Prostate gland (tissue), 2 donors: ENCODE measurements around the gene LURAP1L. TPM values are rescaled to one million over a fixed set of nuclear protein-coding genes. Genes with fewer than 3 reads are reported as not detected.

Experiments
- DNase-seq: peaks from one replicate; pipeline ENCODE4 v3.0.0-alpha.2; 2019; ENCODE audit warnings: low spot score
- H3K27ac ChIP-seq, 2 donors: fragments of 200-600 bp; sonication (generic); 2 replicates each; pipeline ENCODE4 v1.5.1; 2017 to 2019
- H3K27me3 ChIP-seq: fragments of 200-600 bp; sonication (generic); replicated peaks from 2 replicates; pipeline ENCODE4 v1.5.1; 2019; ENCODE audit not compliant: insufficient read depth
- H3K36me3 ChIP-seq, 2 donors: fragments of 200-600 bp; sonication (generic); 1 replicate in 1 of 2; 2 replicates in 1 of 2; pipeline versions ENCODE4 v1.5.1 to v1.8.1; 2017 to 2019
- H3K4me1 ChIP-seq: fragments of 200-600 bp; sonication (generic); replicated peaks from 2 replicates; pipeline ENCODE4 v1.5.1; 2019
- H3K4me3 ChIP-seq, 2 donors: fragments of 200-600 bp; sonication (generic); 2 replicates each; pipeline ENCODE4 v1.5.1; 2017 to 2019
- H3K9me3 ChIP-seq: fragments of 200-600 bp; sonication (generic); 2 replicates; pipeline ENCODE4 v1.5.1; 2017
- CTCF ChIP-seq, 4 experiments: fragments of 200-600 bp in 2 of 4; fragments of 450-650 bp in 2 of 4; sonication (generic) in 2 of 4; IDR thresholded peaks; 1 replicate in 3 of 4; 2 replicates in 1 of 4; pipeline ENCODE4 v1.5.1; 2016 to 2019; ENCODE audit warnings: antibody characterized with exemption in 4 of 4, mild to moderate bottlenecking in 2 of 4, moderate library complexity in 2 of 4
- POLR2A ChIP-seq: fragments of 450-650 bp; IDR thresholded peaks from one replicate; pipeline ENCODE4 v1.6.1; 2016; ENCODE audit warnings: antibody characterized with exemption, mild to moderate bottlenecking
- POLR2AphosphoS5 ChIP-seq: sonication (generic); formaldehyde crosslinking; IDR thresholded peaks from one replicate; pipeline ENCODE4 v1.6.1; 2017; ENCODE audit warnings: antibody characterized with exemption
- WGBS: methylation state at CpG from one replicate; pipeline ENCODE4 v1.1.5; 2018; 5-methylcytosine and 5-hydroxymethylcytosine counted together
- intact Hi-C: fragments of 100-400 bp; cut with DNase I; formaldehyde crosslinking; loops from one replicate; pipeline ENCODE4 v1.14.2; 2022
- total RNA-seq, 2 donors: library from RNA; depleted of rRNA; stranded (reverse); fragments of >200 nt; gene quantifications; one replicate each; pipeline ENCODE4 v1.1.0, GENCODE V29; 2016

Gene LURAP1L
- total RNA-seq, 2 donors from 2014 or later: 2.7 to 8.8 TPM

GRCh38 chr9:12826924-12827565, 52.2 kb downstream of the LURAP1L start:
- H3K36me3 ChIP-seq: no peaks in the 10 kb centered on the region
- intact Hi-C loops: no loop called here
- 37% methylated on average over 3 of the region's 3 CpGs for WGBS
- H3K4me1 ChIP-seq: no peaks in the 10 kb centered on the region
- no peaks in the 10 kb centered on the region for H3K9me3 ChIP-seq
- no peaks in the 10 kb centered on the region for H3K27me3 ChIP-seq
- DNase-seq: no peak
- TF ChIP-seq POLR2A: no peak
- TF ChIP-seq POLR2AphosphoS5: no peak
- TF ChIP-seq CTCF (IDR thresholded peaks at IDR 0.05): no peak
- H3K4me3 ChIP-seq: no peak overlapping the region
- H3K27ac ChIP-seq: no peak overlapping the region

- H3K27me3 ChIP-seq: no peaks in the 10 kb centered on the region
- WGBS: 76% methylated on average over 1 of the region's 1 CpG
- DNase-seq: no peak
- no peak for TF ChIP-seq POLR2AphosphoS5
- TF ChIP-seq CTCF (IDR thresholded peaks at IDR 0.05): no peak
- no peak for TF ChIP-seq POLR2A
- H3K4me1 ChIP-seq: no peaks in the 10 kb centered on the region
- H3K4me3 ChIP-seq: no peak overlapping the region
- no peaks in the 10 kb centered on the region for H3K36me3 ChIP-seq
- no peak overlapping the region for H3K27ac ChIP-seq
- intact Hi-C loops: no loop called here
- H3K9me3 ChIP-seq: no peaks in the 10 kb centered on the region
These were observed 58.9 kb downstream of the LURAP1L start for GRCh38 chr9:12833701-12834100.

GRCh38 chr9:12838546-12838945, 63.7 kb downstream of the LURAP1L start:
- Histone ChIP-seq H3K4me3 (no peak overlapping the region), H3K27ac (no peak overlapping the region), H3K27me3 (no peaks in the 10 kb centered on the region), H3K9me3 (no peaks in the 10 kb centered on the region), H3K4me1 (no peaks in the 10 kb centered on the region), H3K36me3 (no peaks in the 10 kb centered on the region)
- intact Hi-C loops: no loop called here
- TF ChIP-seq POLR2AphosphoS5 (no peak), CTCF (IDR thresholded peaks at IDR 0.05) (no peak), POLR2A (no peak)
- no peak for DNase-seq

GRCh38 chr9:12843735-12844134, 68.9 kb downstream of the LURAP1L start:
- intact Hi-C loops: no loop called here
- Histone ChIP-seq H3K4me3 (no peak overlapping the region), H3K27me3 (no peaks in the 10 kb centered on the region), H3K9me3 (no peaks in the 10 kb centered on the region), H3K36me3 (no peaks in the 10 kb centered on the region), H3K27ac (no peak overlapping the region), H3K4me1 (no peaks in the 10 kb centered on the region)
- DNase-seq: no peak
- TF ChIP-seq POLR2AphosphoS5 (no peak), POLR2A (no peak), CTCF (IDR thresholded peaks at IDR 0.05) (no peak)
- 86% methylated on average over 4 of the region's 4 CpGs for WGBS

- H3K4me1 ChIP-seq: no peaks in the 10 kb centered on the region
- no peak overlapping the region for H3K27ac ChIP-seq
- H3K9me3 ChIP-seq: no peaks in the 10 kb centered on the region
- 68% methylated on average over 5 of the region's 5 CpGs for WGBS
- no peaks in the 10 kb centered on the region for H3K27me3 ChIP-seq
- no peak for TF ChIP-seq CTCF (IDR thresholded peaks at IDR 0.05)
- TF ChIP-seq POLR2A: no peak
- TF ChIP-seq POLR2AphosphoS5: no peak
- intact Hi-C loops: no loop called here
- no peak overlapping the region for H3K4me3 ChIP-seq
- no peak for DNase-seq
- H3K36me3 ChIP-seq: no peaks in the 10 kb centered on the region
These were observed 71.2 kb downstream of the LURAP1L start for GRCh38 chr9:12846035-12846434.
